SK-N-SH (cell line): ENCODE results near the gene AMD1.

Experiments
- IRF3 ChIP-seq: fragments of 150-350 bp; IDR thresholded peaks from 2 replicates; pipeline ENCODE4 v1.6.1; 2016; ENCODE audit warnings: mild to moderate bottlenecking, low read depth, low read length
- MEF2A ChIP-seq: IDR thresholded peaks from 2 replicates; pipeline ENCODE4 v1.4.0; 2012; ENCODE audit warnings: low read depth, borderline replicate concordance
- USF2 ChIP-seq: fragments of 150-350 bp; IDR thresholded peaks from 2 replicates; pipeline ENCODE4 v1.6.1; 2017; ENCODE audit warnings: antibody characterized with exemption, low read length, low read depth, borderline replicate concordance
- TF ChIP-seq, protein P1 (sequence below): fragments of 200-600 bp; sonication (generic); IDR thresholded peaks from 2 replicates; pipeline ENCODE4 v1.6.1; 2017; ENCODE audit warnings: antibody characterized with exemption, mild to moderate bottlenecking, moderate library complexity
- TF ChIP-seq, protein P2 (sequence below): IDR thresholded peaks from 2 replicates; pipeline ENCODE4 v1.6.1; 2012; ENCODE audit warnings: mild to moderate bottlenecking, low read depth, low read length, moderate library complexity

DNA sequence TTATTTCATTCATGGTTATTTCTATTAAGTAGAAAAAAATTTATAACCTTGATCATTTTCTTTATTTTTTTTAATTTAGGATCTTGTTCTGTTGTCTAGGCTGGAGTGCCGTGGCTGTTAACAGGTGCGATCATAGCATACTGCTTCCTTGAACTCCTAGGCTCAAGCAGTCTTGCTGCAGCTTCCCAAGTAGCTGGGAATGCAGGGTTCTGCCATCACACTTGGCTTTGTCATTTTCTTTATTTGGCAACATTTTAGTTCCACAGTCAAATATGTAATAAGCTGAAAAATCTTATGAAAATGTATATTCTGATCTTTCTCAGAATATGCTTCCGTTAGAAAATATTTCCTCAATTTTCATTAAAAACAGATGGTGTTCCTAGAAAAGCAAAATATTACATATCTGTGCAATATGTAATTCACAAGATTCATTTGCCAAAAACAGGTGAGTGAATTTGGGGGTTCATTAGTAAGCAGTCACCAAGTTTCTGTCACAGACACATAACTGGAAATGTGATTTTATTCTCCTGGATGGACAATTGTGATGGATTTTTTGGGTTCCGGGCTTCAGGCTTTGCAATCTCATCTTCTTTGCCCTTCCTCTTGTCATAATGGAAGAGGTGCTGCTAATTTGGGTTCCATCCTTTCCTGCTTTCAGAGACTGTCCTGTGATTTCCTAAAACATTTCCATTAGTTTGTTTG is 21.5 kb downstream of the AMD1 start:
- TF ChIP-seq, protein P1, sequence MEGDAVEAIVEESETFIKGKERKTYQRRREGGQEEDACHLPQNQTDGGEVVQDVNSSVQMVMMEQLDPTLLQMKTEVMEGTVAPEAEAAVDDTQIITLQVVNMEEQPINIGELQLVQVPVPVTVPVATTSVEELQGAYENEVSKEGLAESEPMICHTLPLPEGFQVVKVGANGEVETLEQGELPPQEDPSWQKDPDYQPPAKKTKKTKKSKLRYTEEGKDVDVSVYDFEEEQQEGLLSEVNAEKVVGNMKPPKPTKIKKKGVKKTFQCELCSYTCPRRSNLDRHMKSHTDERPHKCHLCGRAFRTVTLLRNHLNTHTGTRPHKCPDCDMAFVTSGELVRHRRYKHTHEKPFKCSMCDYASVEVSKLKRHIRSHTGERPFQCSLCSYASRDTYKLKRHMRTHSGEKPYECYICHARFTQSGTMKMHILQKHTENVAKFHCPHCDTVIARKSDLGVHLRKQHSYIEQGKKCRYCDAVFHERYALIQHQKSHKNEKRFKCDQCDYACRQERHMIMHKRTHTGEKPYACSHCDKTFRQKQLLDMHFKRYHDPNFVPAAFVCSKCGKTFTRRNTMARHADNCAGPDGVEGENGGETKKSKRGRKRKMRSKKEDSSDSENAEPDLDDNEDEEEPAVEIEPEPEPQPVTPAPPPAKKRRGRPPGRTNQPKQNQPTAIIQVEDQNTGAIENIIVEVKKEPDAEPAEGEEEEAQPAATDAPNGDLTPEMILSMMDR: no peak
- TF ChIP-seq IRF3: no peak
- TF ChIP-seq, protein P2, sequence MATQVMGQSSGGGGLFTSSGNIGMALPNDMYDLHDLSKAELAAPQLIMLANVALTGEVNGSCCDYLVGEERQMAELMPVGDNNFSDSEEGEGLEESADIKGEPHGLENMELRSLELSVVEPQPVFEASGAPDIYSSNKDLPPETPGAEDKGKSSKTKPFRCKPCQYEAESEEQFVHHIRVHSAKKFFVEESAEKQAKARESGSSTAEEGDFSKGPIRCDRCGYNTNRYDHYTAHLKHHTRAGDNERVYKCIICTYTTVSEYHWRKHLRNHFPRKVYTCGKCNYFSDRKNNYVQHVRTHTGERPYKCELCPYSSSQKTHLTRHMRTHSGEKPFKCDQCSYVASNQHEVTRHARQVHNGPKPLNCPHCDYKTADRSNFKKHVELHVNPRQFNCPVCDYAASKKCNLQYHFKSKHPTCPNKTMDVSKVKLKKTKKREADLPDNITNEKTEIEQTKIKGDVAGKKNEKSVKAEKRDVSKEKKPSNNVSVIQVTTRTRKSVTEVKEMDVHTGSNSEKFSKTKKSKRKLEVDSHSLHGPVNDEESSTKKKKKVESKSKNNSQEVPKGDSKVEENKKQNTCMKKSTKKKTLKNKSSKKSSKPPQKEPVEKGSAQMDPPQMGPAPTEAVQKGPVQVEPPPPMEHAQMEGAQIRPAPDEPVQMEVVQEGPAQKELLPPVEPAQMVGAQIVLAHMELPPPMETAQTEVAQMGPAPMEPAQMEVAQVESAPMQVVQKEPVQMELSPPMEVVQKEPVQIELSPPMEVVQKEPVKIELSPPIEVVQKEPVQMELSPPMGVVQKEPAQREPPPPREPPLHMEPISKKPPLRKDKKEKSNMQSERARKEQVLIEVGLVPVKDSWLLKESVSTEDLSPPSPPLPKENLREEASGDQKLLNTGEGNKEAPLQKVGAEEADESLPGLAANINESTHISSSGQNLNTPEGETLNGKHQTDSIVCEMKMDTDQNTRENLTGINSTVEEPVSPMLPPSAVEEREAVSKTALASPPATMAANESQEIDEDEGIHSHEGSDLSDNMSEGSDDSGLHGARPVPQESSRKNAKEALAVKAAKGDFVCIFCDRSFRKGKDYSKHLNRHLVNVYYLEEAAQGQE: no peak
- no peak for TF ChIP-seq MEF2A
- TF ChIP-seq USF2: no peak
